HepG2 (cell line): ENCODE results near the gene ZFP36. TPM values are rescaled to one million over a fixed set of nuclear protein-coding genes. Genes with fewer than 3 reads are reported as not detected.

Experiments
- CREB1 ChIP-seq, 2 experiments: fragments of 450-650 bp in 1 of 2; IDR thresholded peaks; 2 replicates each; pipeline ENCODE4 v1.6.1; 2016 to 2017; ENCODE audit warnings: control low read depth in 1 of 2, mild to moderate bottlenecking in 1 of 2, missing compliant biosample characterization in 1 of 2, missing genetic modification characterization in 1 of 2
- FUBP1 ChIP-seq: sonication (generic); formaldehyde crosslinking; IDR thresholded peaks from 2 replicates; pipeline ENCODE4 v1.5.1; 2020; ENCODE audit warnings: missing genetic modification reagents, mild to moderate bottlenecking, borderline replicate concordance
- GTF3A ChIP-seq: sonication (generic); formaldehyde crosslinking; conservative IDR thresholded peaks from 2 replicates; pipeline ENCODE4 v1.4.0; 2020; ENCODE audit warnings: mild to moderate bottlenecking, missing genetic modification reagents
- HMGXB4 ChIP-seq, 2 experiments: sonication (generic) in 1 of 2; formaldehyde crosslinking in 1 of 2; IDR thresholded peaks; 2 replicates each; pipeline versions ENCODE4 v1.4.0 to v1.6.1; 2018 to 2020; ENCODE audit warnings: missing genetic modification reagents in 2 of 2, borderline replicate concordance in 1 of 2, low read depth in 1 of 2, mild to moderate bottlenecking in 1 of 2, missing biosample characterization in 1 of 2
- HOXA3 ChIP-seq: sonication (generic); formaldehyde crosslinking; IDR thresholded peaks from 2 replicates; pipeline ENCODE4 v1.5.0; 2020; ENCODE audit warnings: missing genetic modification reagents
- IKZF5 ChIP-seq: IDR thresholded peaks from 2 replicates; pipeline ENCODE4 v1.6.1; 2018; ENCODE audit warnings: missing genetic modification reagents, mild to moderate bottlenecking, missing compliant biosample characterization
- MTF1 ChIP-seq: sonication (generic); formaldehyde crosslinking; IDR thresholded peaks from 2 replicates; pipeline ENCODE4 v1.5.0; 2020; ENCODE audit warnings: missing genetic modification reagents
- PATZ1 ChIP-seq: sonication (generic); formaldehyde crosslinking; IDR thresholded peaks from 2 replicates; pipeline ENCODE4 v1.4.0; 2020; ENCODE audit warnings: missing genetic modification reagents
- POLR2A ChIP-seq, 2 experiments: IDR thresholded peaks; 2 replicates each; pipeline ENCODE4 v1.6.1; 2011; ENCODE audit warnings: low read depth in 2 of 2, low read length in 2 of 2, mild to moderate bottlenecking in 1 of 2, moderate library complexity in 1 of 2; ENCODE audit not compliant: insufficient read depth in 1 of 2
- THAP7 ChIP-seq: sonication (generic); formaldehyde crosslinking; IDR thresholded peaks from 2 replicates; pipeline ENCODE4 v1.8.1; 2023; ENCODE audit warnings: mild to moderate bottlenecking, missing genetic modification reagents
- ZNF451 ChIP-seq: sonication (generic); formaldehyde crosslinking; IDR thresholded peaks from 2 replicates; pipeline ENCODE4 v1.5.0; 2020; ENCODE audit warnings: mild to moderate bottlenecking, missing genetic modification reagents
- polyA plus RNA-seq, 8 experiments: library from polyadenylated mRNA; depleted of rRNA in 3 of 8; stranded (reverse) in 7 of 8; unstranded in 1 of 8; fragments of >200 nt; fragmentation: Illumina TruSeq in 4 of 8; extraction: Trizol in 4 of 8; gene quantifications; 2 replicates each; pipeline versions ENCODE4 v1.2.1 to v1.2.3, GENCODE V29; 2011 to 2016; ENCODE audit warnings: low read depth in 4 of 8, missing spikeins in 1 of 8, mixed read lengths in 1 of 8; ENCODE audit not compliant: insufficient read depth in 1 of 8
- total RNA-seq, 5 experiments: library from RNA; depleted of rRNA; stranded (reverse); fragments of >200 nt; fragmentation: Illumina TruSeq; extraction: Trizol; gene quantifications; 2 replicates each; pipeline ENCODE4 v1.2.3, GENCODE V29; 2016; ENCODE audit warnings: low read depth in 1 of 5

Gene ZFP36
- total and polyA plus RNA-seq, 2 of the 13 experiments (the other 11 are each of a cell fraction or from before 2014, with no cell fraction given): 1.4 to 1.7 TPM

GRCh38 chr19:39398297-39398864 lies 8.3 kb upstream of the ZFP36 start (continued):
- TF ChIP-seq IKZF5: no peak; the same call in 1 of the 2 replicates
- TF ChIP-seq ZNF451 (CRISPR knock-in tag): peak; percentile 22; the same call in 1 of the 2 replicates
- TF ChIP-seq MTF1 (CRISPR knock-in tag): no peak
- TF ChIP-seq PATZ1: peak; percentile 59
- no peak for TF ChIP-seq THAP7 (CRISPR knock-in tag)
- TF ChIP-seq GTF3A (CRISPR knock-in tag): no peak
- no peak for TF ChIP-seq CREB1 (IDR thresholded peaks at IDR 0.05)
- peak; percentile 71; the same call in 1 of the 2 replicates for TF ChIP-seq CREB1 (CRISPR knock-in tag; IDR thresholded peaks at IDR 0.05)
- TF ChIP-seq HOXA3: no peak
- no peak for TF ChIP-seq FUBP1
- no peak; a peak in 1 of 4 replicates for TF ChIP-seq HMGXB4 (CRISPR knock-in tag; IDR thresholded peaks at IDR 0.05; ENCODE audit: borderline replicate concordance in 1 of 2, low read depth in 1 of 2)
- TF ChIP-seq POLR2A (IDR thresholded peaks at IDR 0.05; ENCODE audit: insufficient read depth in 1 of 2, low read depth in 2 of 2, low read length in 2 of 2): peak in 1 of 2 experiments; percentile 35; a peak in 1 of 4 replicates
